Stimulated activated CD8-positive, alpha-beta memory T cell treated with anti-CD3 and anti-CD28 coated beads, Interleukin-4, amount 100 ng/mL, for 48 hours (primary cell): ENCODE measurements around the gene PSMC3IP.

ENCODE experiments used
- DNase-seq: peaks from one replicate; pipeline ENCODE4 v3.0.0-alpha.2; 2020

Gene PSMC3IP

GRCh38 chr17:42584880-42585279 is 7.4 kb upstream of the PSMC3IP start:
- no peak for DNase-seq

GRCh38 chr17:42581744-42582270 is 4.3 kb upstream of the PSMC3IP start:
- DNase-seq: no peak

GRCh38 chr17:42579794-42580551 is 2.4 kb upstream of the PSMC3IP start:
- no peak for DNase-seq

GRCh38 chr17:42578282-42578869 is 847 bp upstream of the PSMC3IP start:
- peak; percentile 86 for DNase-seq

- DNase-seq: no peak
Observed at GRCh38 chr17:42577140-42577531, 393 bp downstream of the PSMC3IP start.

GRCh38 chr17:42574463-42574862 is 3.1 kb downstream of the PSMC3IP start:
- no peak for DNase-seq

GRCh38 chr17:42573095-42573494 is 4.4 kb downstream of the PSMC3IP start:
- DNase-seq: no peak

- DNase-seq: no peak
Observed at GRCh38 chr17:42571435-42572225, 5.9 kb downstream of the PSMC3IP start.

- no peak for DNase-seq
Observed at GRCh38 chr17:42568341-42569111, 9.0 kb downstream of the PSMC3IP start.

GRCh38 chr17:42566883-42567573 is 10.5 kb downstream of the PSMC3IP start, which contains the start of gene MLX:
MLX (plus strand) TSS chr17:42567100; CDS start chr17:42567125, 25 bp downstream.
- DNase-seq: peak; percentile 95

GRCh38 chr17:42566215-42566882 is 11.2 kb downstream of the PSMC3IP start:
- no peak for DNase-seq

- DNase-seq: no peak
Observed at GRCh38 chr17:42565523-42566214, 11.9 kb downstream of the PSMC3IP start.

- DNase-seq: no peak
Observed at GRCh38 chr17:42564815-42565522, 12.6 kb downstream of the PSMC3IP start.

GRCh38 chr17:42563950-42564349 is 13.6 kb downstream of the PSMC3IP start:
- DNase-seq: no peak

- no peak for DNase-seq
Observed at GRCh38 chr17:42563543-42563942, 14.0 kb downstream of the PSMC3IP start.

GRCh38 chr17:42563143-42563509 is 14.4 kb downstream of the PSMC3IP start:
- no peak for DNase-seq

GRCh38 chr17:42562388-42563142 is 15.0 kb downstream of the PSMC3IP start:
- no peak for DNase-seq

- DNase-seq: peak; percentile 96
Observed at GRCh38 chr17:42561897-42562387, 15.6 kb downstream of the PSMC3IP start, which contains the start of gene COASY. COASY (plus strand) TSS chr17:42562148; CDS start chr17:42562623, 475 bp downstream.

GRCh38 chr17:42560246-42560645 is 17.3 kb downstream of the PSMC3IP start:
- no peak for DNase-seq
